ENCODE results near the gene MPPED1.

MPPED1 gene

GRCh38 chr22:43428005-43428485, 16.2 kb downstream of the MPPED1 start:
- Histone ChIP-seq H3K4me1 (ENCODE audit: control insufficient read depth, insufficient read depth, low read length) (no peaks in the 10 kb centered on the region), H3K9ac (ENCODE audit: low read length) (no peak overlapping the region), H3K27me3 (ENCODE audit: control insufficient read depth, insufficient read depth, low read length) (peaks cover 7% of the 10 kb centered on the region), H3K4me3 (ENCODE audit: low read length) (no peak overlapping the region), H3K36me3 (ENCODE audit: control insufficient read depth, insufficient read depth, low read length) (no peaks in the 10 kb centered on the region), H3K9me3 (ENCODE audit: control insufficient read depth, low read length) (no peaks in the 10 kb centered on the region)

GRCh38 chr22:43428521-43428920, 16.7 kb downstream of the MPPED1 start:
- no peaks in the 10 kb centered on the region for H3K4me1 ChIP-seq (ENCODE audit: control insufficient read depth, insufficient read depth, low read length)
- H3K9me3 ChIP-seq (ENCODE audit: control insufficient read depth, low read length), result no peaks in the 10 kb centered on the region
- no peak overlapping the region for H3K9ac ChIP-seq (ENCODE audit: low read length)
- H3K27me3 ChIP-seq (ENCODE audit: control insufficient read depth, insufficient read depth, low read length), result peaks cover 7% of the 10 kb centered on the region
- no peak overlapping the region for H3K4me3 ChIP-seq (ENCODE audit: low read length)
- no peaks in the 10 kb centered on the region for H3K36me3 ChIP-seq (ENCODE audit: control insufficient read depth, insufficient read depth, low read length)

DNA sequence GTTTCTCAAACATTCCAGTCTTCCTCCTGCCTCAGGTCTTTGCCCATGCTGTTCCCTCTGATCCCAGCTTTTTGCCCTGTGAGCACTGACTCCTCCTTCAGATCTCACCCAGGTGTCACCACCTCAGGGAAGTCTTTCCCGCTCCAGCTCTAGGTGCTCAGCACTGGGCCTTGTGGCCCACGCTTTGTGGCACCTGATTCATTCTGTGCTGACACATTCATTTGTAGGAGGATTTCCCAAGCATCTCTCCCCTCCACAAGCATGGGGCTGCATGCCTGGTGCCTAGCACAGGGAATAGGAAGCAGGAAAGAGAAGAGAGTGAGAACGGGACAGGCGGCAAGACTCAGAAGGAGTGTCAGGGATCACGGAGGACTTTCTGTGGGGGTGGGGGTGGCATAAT, 17.6 kb downstream of the MPPED1 start:
- Histone ChIP-seq H3K9ac (ENCODE audit: low read length) (no peak overlapping the region), H3K27me3 (ENCODE audit: control insufficient read depth, insufficient read depth, low read length) (peaks cover 11% of the 10 kb centered on the region)

GRCh38 chr22:43431808-43432554, 20.2 kb downstream of the MPPED1 start:
- H3K4me3 ChIP-seq (ENCODE audit: low read length), result no peak overlapping the region
- no peaks in the 10 kb centered on the region for H3K4me1 ChIP-seq (ENCODE audit: control insufficient read depth, insufficient read depth, low read length)
- H3K36me3 ChIP-seq (ENCODE audit: control insufficient read depth, insufficient read depth, low read length), result no peaks in the 10 kb centered on the region
- peaks cover 11% of the 10 kb centered on the region for H3K27me3 ChIP-seq (ENCODE audit: control insufficient read depth, insufficient read depth, low read length)
- no peak overlapping the region for H3K9ac ChIP-seq (ENCODE audit: low read length)
- no peaks in the 10 kb centered on the region for H3K9me3 ChIP-seq (ENCODE audit: control insufficient read depth, low read length)

More for the DNA sequence above, 17.6 kb downstream of the MPPED1 start:
- no peaks in the 10 kb centered on the region for H3K9me3 ChIP-seq (ENCODE audit: control insufficient read depth, low read length)
- no peaks in the 10 kb centered on the region for H3K4me1 ChIP-seq (ENCODE audit: control insufficient read depth, insufficient read depth, low read length)
- no peaks in the 10 kb centered on the region for H3K36me3 ChIP-seq (ENCODE audit: control insufficient read depth, insufficient read depth, low read length)
- no peak overlapping the region for H3K4me3 ChIP-seq (ENCODE audit: low read length)

- Histone ChIP-seq H3K27me3 (ENCODE audit: control insufficient read depth, insufficient read depth, low read length) (peaks cover 11% of the 10 kb centered on the region), H3K36me3 (ENCODE audit: control insufficient read depth, insufficient read depth, low read length) (no peaks in the 10 kb centered on the region), H3K4me3 (ENCODE audit: low read length) (no peak overlapping the region), H3K9me3 (ENCODE audit: control insufficient read depth, low read length) (no peaks in the 10 kb centered on the region), H3K4me1 (ENCODE audit: control insufficient read depth, insufficient read depth, low read length) (no peaks in the 10 kb centered on the region), H3K9ac (ENCODE audit: low read length) (no peak overlapping the region)
These were observed 21.1 kb downstream of the MPPED1 start for GRCh38 chr22:43432883-43433415.

DNA sequence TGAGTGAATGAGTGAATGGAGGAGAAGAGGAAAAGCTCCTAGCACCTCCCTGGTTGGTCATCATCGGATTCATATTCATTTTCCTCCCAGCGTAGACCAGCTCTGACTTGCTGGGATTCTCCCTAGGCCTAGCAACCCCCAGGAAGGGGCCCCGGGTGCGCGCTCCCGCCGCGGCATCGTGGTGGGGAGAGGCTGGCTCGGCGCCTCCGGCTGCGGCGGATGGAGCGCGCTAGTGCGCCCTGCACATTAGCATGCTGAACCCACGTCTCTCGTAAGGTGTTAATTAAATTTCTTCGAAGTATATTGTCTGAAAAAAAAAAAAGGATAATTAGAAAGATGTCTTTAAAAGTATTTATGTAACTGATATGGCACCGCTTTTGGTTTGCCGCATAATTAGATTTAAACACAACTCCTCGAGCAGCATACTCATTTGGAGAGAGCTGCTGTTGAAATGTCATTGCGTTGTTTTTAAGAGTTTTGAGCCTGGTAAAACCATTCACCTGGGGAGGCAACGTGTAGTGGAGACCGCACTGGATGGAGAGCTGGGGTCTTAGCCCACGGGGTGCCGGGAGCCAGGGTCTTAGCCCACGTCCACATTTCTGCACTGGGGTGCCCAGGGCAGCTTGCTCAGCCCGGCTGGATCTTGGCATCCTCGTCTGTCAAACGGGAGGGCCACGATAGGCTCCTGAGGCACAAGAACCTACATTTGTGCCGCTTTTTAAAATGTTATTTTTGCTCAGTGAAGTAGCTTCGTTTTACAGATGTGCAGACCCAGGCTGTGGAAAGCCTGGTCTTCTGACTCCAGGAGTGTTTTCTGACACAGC, 21.8 kb downstream of the MPPED1 start:
- H3K4me1 ChIP-seq (ENCODE audit: control insufficient read depth, insufficient read depth, low read length), result no peaks in the 10 kb centered on the region
- no peaks in the 10 kb centered on the region for H3K36me3 ChIP-seq (ENCODE audit: control insufficient read depth, insufficient read depth, low read length)
- no peaks in the 10 kb centered on the region for H3K9me3 ChIP-seq (ENCODE audit: control insufficient read depth, low read length)
- H3K9ac ChIP-seq (ENCODE audit: low read length), result no peak overlapping the region
- H3K27me3 ChIP-seq (ENCODE audit: control insufficient read depth, insufficient read depth, low read length), result peaks cover 11% of the 10 kb centered on the region
- H3K4me3 ChIP-seq (ENCODE audit: low read length), result no peak overlapping the region

- Histone ChIP-seq H3K4me1 (ENCODE audit: control insufficient read depth, insufficient read depth, low read length) (no peaks in the 10 kb centered on the region), H3K27me3 (ENCODE audit: control insufficient read depth, insufficient read depth, low read length) (peaks cover 11% of the 10 kb centered on the region), H3K36me3 (ENCODE audit: control insufficient read depth, insufficient read depth, low read length) (no peaks in the 10 kb centered on the region), H3K9ac (ENCODE audit: low read length) (no peak overlapping the region), H3K9me3 (ENCODE audit: control insufficient read depth, low read length) (no peaks in the 10 kb centered on the region), H3K4me3 (ENCODE audit: low read length) (no peak overlapping the region)
These were observed 22.6 kb downstream of the MPPED1 start for GRCh38 chr22:43434275-43434927.

DNA sequence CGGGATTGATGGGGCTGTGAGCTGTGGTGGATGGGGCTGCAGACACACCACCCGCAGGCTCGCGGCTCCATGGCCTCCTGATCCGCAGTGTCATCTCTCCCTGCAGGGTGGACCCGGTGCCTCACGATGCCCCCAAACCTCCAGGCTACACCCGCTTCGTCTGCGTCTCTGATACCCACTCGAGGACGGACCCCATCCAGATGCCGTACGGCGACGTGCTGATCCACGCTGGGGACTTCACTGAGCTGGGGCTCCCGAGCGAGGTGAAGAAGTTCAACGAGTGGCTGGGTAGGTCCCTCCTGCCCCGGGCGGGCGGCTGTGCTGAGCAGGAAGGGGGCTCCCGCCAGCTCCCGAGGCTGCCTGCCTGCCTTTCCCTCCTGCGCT, 23.1 kb downstream of the MPPED1 start:
- Histone ChIP-seq H3K36me3 (ENCODE audit: control insufficient read depth, insufficient read depth, low read length) (no peaks in the 10 kb centered on the region), H3K9ac (ENCODE audit: low read length) (no peak overlapping the region), H3K4me1 (ENCODE audit: control insufficient read depth, insufficient read depth, low read length) (no peaks in the 10 kb centered on the region), H3K4me3 (ENCODE audit: low read length) (no peak overlapping the region), H3K27me3 (ENCODE audit: control insufficient read depth, insufficient read depth, low read length) (peaks cover 11% of the 10 kb centered on the region), H3K9me3 (ENCODE audit: control insufficient read depth, low read length) (no peaks in the 10 kb centered on the region)

DNA sequence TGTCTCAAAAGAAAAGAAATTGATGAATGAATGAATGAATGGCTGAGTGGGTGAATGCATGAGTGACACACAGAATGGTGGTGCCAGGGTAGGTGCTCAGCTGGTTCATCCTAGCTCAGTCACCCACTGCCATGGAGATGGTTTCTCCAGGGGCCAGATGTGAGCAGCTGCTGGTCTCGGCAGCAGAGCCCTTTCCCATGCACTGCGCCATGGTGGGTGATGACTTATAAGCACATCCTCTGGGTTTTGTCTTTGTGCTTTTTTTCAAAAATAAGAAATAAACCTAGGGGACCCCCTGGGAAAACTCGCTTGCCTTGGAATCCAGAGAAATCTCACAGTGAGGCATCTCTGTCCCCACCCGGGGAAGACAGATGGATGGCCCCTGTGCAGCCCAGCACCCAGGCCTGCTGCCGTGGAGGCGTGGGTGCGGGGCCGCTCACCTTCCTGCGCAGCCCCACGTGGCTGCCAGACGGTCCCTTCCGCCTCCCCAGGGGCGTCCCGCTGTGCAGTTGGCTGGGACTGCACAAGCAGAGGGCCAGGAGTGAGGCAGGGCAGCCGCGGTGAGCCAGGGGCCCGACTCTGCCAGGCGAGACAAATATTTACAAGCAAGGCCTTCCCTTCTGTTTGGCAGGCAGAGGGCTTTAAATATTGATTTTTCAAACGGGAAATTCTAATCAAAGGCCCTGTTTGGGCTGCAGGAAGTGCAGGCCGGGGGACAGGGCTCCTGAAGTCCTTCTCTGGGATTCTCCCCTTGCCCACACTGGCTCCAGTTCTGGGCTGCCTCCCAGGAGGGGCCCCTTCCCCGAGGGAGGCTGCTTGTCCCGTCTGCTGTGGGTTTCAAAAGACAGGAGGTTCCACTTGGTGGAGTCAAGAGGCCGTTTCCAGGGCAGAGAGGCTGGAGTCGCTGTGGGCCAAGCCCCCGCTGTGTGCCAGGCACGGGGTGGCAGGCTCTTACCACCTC, 24.3 kb downstream of the MPPED1 start:
- Histone ChIP-seq H3K4me3 (ENCODE audit: low read length) (no peak overlapping the region), H3K4me1 (ENCODE audit: control insufficient read depth, insufficient read depth, low read length) (no peaks in the 10 kb centered on the region), H3K27me3 (ENCODE audit: control insufficient read depth, insufficient read depth, low read length) (peaks cover 11% of the 10 kb centered on the region), H3K9ac (ENCODE audit: low read length) (no peak overlapping the region), H3K9me3 (ENCODE audit: control insufficient read depth, low read length) (no peaks in the 10 kb centered on the region), H3K36me3 (ENCODE audit: control insufficient read depth, insufficient read depth, low read length) (no peaks in the 10 kb centered on the region)

DNA sequence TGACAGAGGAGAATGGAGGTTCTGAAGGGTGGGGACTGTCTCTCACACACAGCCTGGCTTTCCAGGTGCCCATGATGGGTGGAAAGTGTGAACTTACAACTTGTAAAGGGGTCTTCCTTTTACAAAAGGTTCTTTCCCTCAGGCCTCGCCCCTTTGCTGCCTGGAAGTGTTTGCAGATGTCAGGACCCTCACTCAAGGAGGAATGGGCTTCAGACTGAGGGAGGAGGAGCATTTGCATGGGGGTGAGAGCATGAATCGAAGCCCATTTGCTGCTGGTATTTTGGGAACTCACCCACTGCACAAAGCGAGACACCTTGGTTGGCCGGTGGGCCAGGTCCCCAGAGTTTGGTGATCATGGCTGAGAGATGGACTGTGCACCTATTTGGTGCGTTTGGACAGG, 25.1 kb downstream of the MPPED1 start:
- H3K27me3 ChIP-seq (ENCODE audit: control insufficient read depth, insufficient read depth, low read length), result peaks cover 7% of the 10 kb centered on the region
- H3K9me3 ChIP-seq (ENCODE audit: control insufficient read depth, low read length), result no peaks in the 10 kb centered on the region
- no peaks in the 10 kb centered on the region for H3K4me1 ChIP-seq (ENCODE audit: control insufficient read depth, insufficient read depth, low read length)
- H3K9ac ChIP-seq (ENCODE audit: low read length), result no peak overlapping the region
- no peaks in the 10 kb centered on the region for H3K36me3 ChIP-seq (ENCODE audit: control insufficient read depth, insufficient read depth, low read length)
- H3K4me3 ChIP-seq (ENCODE audit: low read length), result no peak overlapping the region

DNA sequence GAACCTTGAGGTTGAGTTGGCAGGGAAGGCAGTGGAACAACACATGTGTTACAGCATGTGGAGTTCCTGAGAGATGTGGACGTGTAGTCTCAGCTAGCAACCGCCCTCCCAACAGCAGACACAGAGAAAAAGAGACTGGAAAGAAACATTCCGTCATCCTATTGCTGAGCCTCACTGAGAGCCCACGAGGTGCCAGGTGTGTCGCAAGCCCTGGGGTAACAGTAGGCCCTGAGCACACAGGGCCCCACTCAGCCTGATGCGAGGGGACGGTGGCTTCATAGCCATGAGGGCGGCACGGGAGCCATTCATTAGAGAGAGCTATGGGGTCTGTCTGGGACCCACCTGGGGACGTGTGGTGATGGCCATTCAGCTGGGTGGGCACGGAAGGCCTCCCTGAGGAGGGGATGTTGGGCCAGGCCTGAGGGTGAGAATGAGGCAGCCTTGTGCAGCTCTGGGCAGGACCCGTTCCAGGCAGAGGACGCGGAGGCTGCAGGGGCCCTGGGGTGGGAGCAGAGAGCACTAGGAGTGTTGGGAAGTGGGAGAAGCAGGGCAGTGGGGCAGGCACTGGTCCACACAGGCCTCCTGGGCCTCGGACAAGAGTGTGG, 26.2 kb downstream of the MPPED1 start:
- no peak overlapping the region for H3K4me3 ChIP-seq (ENCODE audit: low read length)
- peaks cover 4% of the 10 kb centered on the region for H3K27me3 ChIP-seq (ENCODE audit: control insufficient read depth, insufficient read depth, low read length)
- no peaks in the 10 kb centered on the region for H3K36me3 ChIP-seq (ENCODE audit: control insufficient read depth, insufficient read depth, low read length)
- H3K4me1 ChIP-seq (ENCODE audit: control insufficient read depth, insufficient read depth, low read length), result no peaks in the 10 kb centered on the region
- H3K9me3 ChIP-seq (ENCODE audit: control insufficient read depth, low read length), result no peaks in the 10 kb centered on the region
- no peak overlapping the region for H3K9ac ChIP-seq (ENCODE audit: low read length)
